Endodermal cell (in vitro differentiated cells): Measurements from ENCODE around the gene GABRE. TPM values are rescaled to one million over a fixed set of nuclear protein-coding genes. Genes with fewer than 3 reads are reported as not detected.

Experiments
- DNase-seq: peaks from one replicate; pipeline ENCODE4 v3.0.0-alpha.2; 2017
- H3K27ac ChIP-seq: 2 replicates; pipeline ENCODE4 v1.5.1; 2013; ENCODE audit warnings: mild to moderate bottlenecking, low read depth, low read length, moderate library complexity
- H3K27me3 ChIP-seq: 2 replicates; pipeline ENCODE4 v1.6.1; 2013; ENCODE audit warnings: mild to moderate bottlenecking, low read length, moderate library complexity; ENCODE audit not compliant: insufficient read depth, control insufficient read depth, poor library complexity, severe bottlenecking
- H3K36me3 ChIP-seq: 2 replicates; pipeline ENCODE4 v1.7.0; 2013; ENCODE audit warnings: mild to moderate bottlenecking, low read length, moderate library complexity; ENCODE audit not compliant: control insufficient read depth, insufficient read depth
- H3K4me1 ChIP-seq: one replicate; pipeline ENCODE4 v1.7.0; 2013; ENCODE audit warnings: low read length; ENCODE audit not compliant: control insufficient read depth, insufficient read depth
- H3K4me3 ChIP-seq: 2 replicates; pipeline ENCODE4 v1.5.1; 2013; ENCODE audit warnings: mild to moderate bottlenecking, low read length, moderate library complexity
- H3K9ac ChIP-seq: 2 replicates; pipeline ENCODE4 v1.6.1; 2013; ENCODE audit warnings: mild to moderate bottlenecking, low read length, moderate library complexity; ENCODE audit not compliant: poor library complexity, severe bottlenecking; ENCODE audit errors: extremely low read depth
- H3K9me3 ChIP-seq: 2 replicates; pipeline ENCODE4 v1.6.1; 2013; ENCODE audit warnings: mild to moderate bottlenecking, low read length, moderate library complexity; ENCODE audit not compliant: control insufficient read depth
- H3K27ac Mint-ChIP-seq: 2 replicates; pipeline ENCODE4 v1.8.0; 2020; ENCODE audit warnings: mixed read lengths
- H3K27me3 Mint-ChIP-seq: 2 replicates; pipeline ENCODE4 v1.8.0; 2021; ENCODE audit warnings: mild to moderate bottlenecking, mixed read lengths; ENCODE audit not compliant: insufficient read depth
- H3K36me3 Mint-ChIP-seq: 2 replicates; pipeline ENCODE4 v1.8.0; 2020; ENCODE audit warnings: low read depth, mixed read lengths
- H3K4me1 Mint-ChIP-seq: 2 replicates; pipeline ENCODE4 v1.8.0; 2020; ENCODE audit warnings: mixed read lengths
- H3K4me3 Mint-ChIP-seq: 2 replicates; pipeline ENCODE4 v1.8.0; 2020; ENCODE audit warnings: mild to moderate bottlenecking, moderate library complexity, mixed read lengths
- H3K9me3 Mint-ChIP-seq: 2 replicates; pipeline ENCODE4 v1.8.0; 2020; ENCODE audit warnings: mild to moderate bottlenecking, mixed read lengths
- CTCF ChIP-seq: fragments of 200-600 bp; sonication (generic); conservative IDR thresholded peaks from 2 replicates; pipeline ENCODE4 v1.5.0; 2021; ENCODE audit warnings: antibody characterized with exemption, mild to moderate bottlenecking
- WGBS, 2 experiments: methylation state at CpG; one replicate each; pipeline versions ENCODE4 v1.1.5 to v1.1.7; 2013; ENCODE audit warnings: missing lambda C conversion rate in 2 of 2, mixed read lengths in 1 of 2; ENCODE audit not compliant: insufficient coverage in 1 of 2, insufficient read length in 1 of 2; 5-methylcytosine and 5-hydroxymethylcytosine counted together
- long read RNA-seq, 4 experiments: library from polyadenylated mRNA in 2 of 4; library from RNA in 1 of 4; library from capped mRNA in 1 of 4; stranded (forward) in 3 of 4; unstranded in 1 of 4; transcript quantifications; one replicate each; pipeline ENCODE4 v2.0.0, GENCODE V29; 2020 to 2021; ENCODE audit warnings: inconsistent platforms in 1 of 4
- polyA plus RNA-seq, 2 experiments: library from polyadenylated mRNA; stranded (reverse); fragments of 50-300 nt; gene quantifications; one replicate each; pipeline ENCODE4 v1.2.3, GENCODE V29; 2013
- total RNA-seq, 2 donors: library from RNA; stranded (reverse); fragmentation: NEBNext Ultra II Directional in 1 of 2; extraction: Animal tissue kit (Norgen Biotek cat#: 25700) in 1 of 2; gene quantifications; 2 replicates in 1 of 2; 3 replicates in 1 of 2; pipeline ENCODE4 v1.2.1, GENCODE V29; 2021

Gene GABRE, protein sequence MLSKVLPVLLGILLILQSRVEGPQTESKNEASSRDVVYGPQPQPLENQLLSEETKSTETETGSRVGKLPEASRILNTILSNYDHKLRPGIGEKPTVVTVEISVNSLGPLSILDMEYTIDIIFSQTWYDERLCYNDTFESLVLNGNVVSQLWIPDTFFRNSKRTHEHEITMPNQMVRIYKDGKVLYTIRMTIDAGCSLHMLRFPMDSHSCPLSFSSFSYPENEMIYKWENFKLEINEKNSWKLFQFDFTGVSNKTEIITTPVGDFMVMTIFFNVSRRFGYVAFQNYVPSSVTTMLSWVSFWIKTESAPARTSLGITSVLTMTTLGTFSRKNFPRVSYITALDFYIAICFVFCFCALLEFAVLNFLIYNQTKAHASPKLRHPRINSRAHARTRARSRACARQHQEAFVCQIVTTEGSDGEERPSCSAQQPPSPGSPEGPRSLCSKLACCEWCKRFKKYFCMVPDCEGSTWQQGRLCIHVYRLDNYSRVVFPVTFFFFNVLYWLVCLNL
- 10 to 100 TPM in 1 of 2 donors, 1 to 10 TPM in 1; 6.6 to 13.3 TPM for total RNA-seq
- polyA plus RNA-seq (2013, experiment 1 of 2) = 4.6 TPM
- 3.7 TPM for polyA plus RNA-seq (2013, experiment 2 of 2)
- long read RNA-seq, experiment 1 = 0 reads
- long read RNA-seq, experiment 2 = 0 reads
- long read RNA-seq, experiment 3, partial matches to known transcripts = 0 of 1 reads
- long read RNA-seq, experiment 3, other reads (novel, unspliced or antisense) = 1 of 1 reads
- long read RNA-seq, experiment 4 = 0 reads

GRCh38 chrX:151974336-151975227, at the start of gene GABRE:
Gene GABRE, minus strand, starts transcription at chrX:151974676. Its CDS starts 51 bp downstream, at chrX:151974625.
- Histone ChIP-seq H3K27me3 (peaks cover 22% of the 10 kb centered on the region), H3K36me3 (no peaks in the 10 kb centered on the region), H3K9ac (no peak within 1 kb of the TSS), H3K4me3 (peak within 1 kb of the TSS; percentile 60), H3K4me1 (no peaks in the 10 kb centered on the region), H3K9me3 (no peaks in the 10 kb centered on the region), H3K27ac (no peak within 1 kb of the TSS)
- peak; percentile 78 for DNase-seq
- Mint-ChIP-seq H3K36me3 (no peaks in the 10 kb centered on the region), H3K4me3 (peak within 1 kb of the TSS; percentile 53), H3K27me3 (peaks cover 29% of the 10 kb centered on the region), H3K9me3 (peaks cover 46% of the 10 kb centered on the region), H3K4me1 (peaks cover 2% of the 10 kb centered on the region), H3K27ac (no peak within 1 kb of the TSS)
- no peak for TF ChIP-seq CTCF
- 0 to 5% methylated on average over 4 to 86 of the region's 90 CpGs for WGBS, 2 experiments

DNA sequence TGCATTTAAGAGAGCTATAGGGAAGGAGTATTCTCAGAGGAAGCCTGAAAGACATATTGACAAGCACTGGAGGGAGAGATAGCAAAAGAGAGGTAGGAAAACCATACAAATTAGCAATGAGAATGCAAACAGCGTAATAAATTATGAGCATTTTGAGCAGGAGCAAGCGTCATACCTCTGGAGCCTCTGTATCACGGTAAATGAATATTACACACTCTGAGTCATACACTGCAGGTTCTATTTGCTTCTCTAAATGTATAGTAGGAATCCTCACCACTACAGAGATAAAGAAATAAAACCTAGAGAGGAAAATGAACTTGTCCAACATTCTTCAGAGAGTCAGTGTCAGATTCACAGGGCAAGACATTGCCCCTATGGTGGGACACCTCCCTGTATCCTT, 46.4 kb upstream of the GABRE start:
- DNase-seq = no peak
- peaks cover 41% of the 10 kb centered on the region for H3K9me3 Mint-ChIP-seq
- Histone ChIP-seq H3K9ac (no peak overlapping the region), H3K4me1 (no peaks in the 10 kb centered on the region), H3K27ac (no peak overlapping the region), H3K9me3 (no peaks in the 10 kb centered on the region), H3K27me3 (no peaks in the 10 kb centered on the region), H3K4me3 (no peak overlapping the region), H3K36me3 (no peaks in the 10 kb centered on the region)
- WGBS, 2 experiments = 97% methylated on average over 3 of the region's 3 CpGs; no CpG with 5 or more reads in 1 of the 2 experiments
- H3K4me1 Mint-ChIP-seq = no peaks in the 10 kb centered on the region
- H3K27me3 Mint-ChIP-seq = no peaks in the 10 kb centered on the region
- no peaks in the 10 kb centered on the region for H3K36me3 Mint-ChIP-seq
- H3K27ac Mint-ChIP-seq = no peak overlapping the region
- no peak for TF ChIP-seq CTCF
- H3K4me3 Mint-ChIP-seq = no peak overlapping the region

DNA sequence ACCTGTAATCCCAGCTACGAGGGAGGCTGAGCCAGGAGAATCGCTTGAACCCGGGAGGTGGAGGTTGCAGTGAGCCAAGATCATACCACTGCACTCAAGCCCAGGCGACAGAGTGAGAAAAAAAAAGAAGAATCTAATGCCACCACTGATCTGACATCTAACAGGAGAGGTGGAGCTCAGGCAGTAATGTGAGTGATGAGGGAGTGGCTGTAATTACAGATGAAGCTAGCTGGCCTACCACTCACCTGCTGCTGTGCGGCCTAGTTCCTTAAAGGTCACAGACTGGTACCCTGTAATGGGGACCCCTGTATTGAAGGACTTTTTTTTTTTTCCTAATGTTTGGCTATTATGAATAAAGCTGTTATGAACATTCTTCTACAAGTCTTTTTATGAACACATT, 25.3 kb upstream of the GABRE start:
- no peak for TF ChIP-seq CTCF
- Histone ChIP-seq H3K4me1 (no peaks in the 10 kb centered on the region), H3K27me3 (no peaks in the 10 kb centered on the region), H3K27ac (no peak overlapping the region), H3K9me3 (no peaks in the 10 kb centered on the region), H3K4me3 (no peak overlapping the region), H3K9ac (no peak overlapping the region), H3K36me3 (no peaks in the 10 kb centered on the region)
- Mint-ChIP-seq H3K9me3 (peaks cover 61% of the 10 kb centered on the region), H3K27ac (no peak overlapping the region), H3K4me3 (no peak overlapping the region), H3K4me1 (no peaks in the 10 kb centered on the region), H3K36me3 (no peaks in the 10 kb centered on the region), H3K27me3 (no peaks in the 10 kb centered on the region)
- 95% methylated on average over 5 of the region's 5 CpGs; no CpG with 5 or more reads in 1 of the 2 experiments for WGBS, 2 experiments
- no peak for DNase-seq
